ENCODE results near the gene MRPL41.
"Not testable (repeated sequence)": the region's sequence is repeated elsewhere in the genome, so short reads cannot be mapped to it uniquely, and the experiment has no call there.

Gene MRPL41

GRCh38 chr9:137509198-137509597, 42.5 kb upstream of the MRPL41 start:
- DNase-seq: no peak
- H3K4me1 ChIP-seq (ENCODE audit: insufficient read depth, low read length): no peaks in the 10 kb centered on the region
- H4K20me1 ChIP-seq (ENCODE audit: insufficient read depth, low read length): no peaks in the 10 kb centered on the region; the same call in 1 of the 2 replicates
- no peak overlapping the region for H3K4me3 ChIP-seq (ENCODE audit: low read depth in 1 of 2, low read length in 2 of 2)
- H3K27ac ChIP-seq (ENCODE audit: low read length): no peak overlapping the region
- no peaks in the 10 kb centered on the region for H3K9me3 ChIP-seq (ENCODE audit: insufficient read depth, low read length, severe bottlenecking)
- H3K9ac ChIP-seq (ENCODE audit: low read depth, low read length): no peak overlapping the region
- H3K79me2 ChIP-seq (ENCODE audit: insufficient read depth, low read length): no peaks in the 10 kb centered on the region
- H3K36me3 ChIP-seq (ENCODE audit: insufficient read depth, low read length): no peaks in the 10 kb centered on the region
- ATAC-seq (ENCODE audit: insufficient read depth, low read depth): no peak
- TF ChIP-seq EZH2 (IDR thresholded peaks at IDR 0.05; ENCODE audit: borderline replicate concordance, low read depth, low read length, severe bottlenecking): no peak
- TF ChIP-seq CTCF (IDR thresholded peaks at IDR 0.05; ENCODE audit: borderline replicate concordance, extremely low read depth, low read length, poor library complexity, severe bottlenecking): no peak
- no peak overlapping the region for H2AFZ ChIP-seq (ENCODE audit: low read depth, low read length)
- H3K4me2 ChIP-seq (ENCODE audit: insufficient read depth, low read length): no peak overlapping the region
- H3K27me3 ChIP-seq (ENCODE audit: insufficient read depth, low read length, poor library complexity): no peaks in the 10 kb centered on the region

GRCh38 chr9:137511126-137511525, 40.6 kb upstream of the MRPL41 start:
- not testable (repeated sequence) for H3K27me3 ChIP-seq (ENCODE audit: insufficient read depth, low read length, poor library complexity); H3K4me1 ChIP-seq (ENCODE audit: insufficient read depth, low read length); H3K4me2 ChIP-seq (ENCODE audit: insufficient read depth, low read length); H3K9me3 ChIP-seq (ENCODE audit: insufficient read depth, low read length, severe bottlenecking); H3K9ac ChIP-seq (ENCODE audit: low read depth, low read length); H2AFZ ChIP-seq (ENCODE audit: low read depth, low read length); H3K27ac ChIP-seq (ENCODE audit: low read length); DNase-seq; H3K36me3 ChIP-seq (ENCODE audit: insufficient read depth, low read length); H3K79me2 ChIP-seq (ENCODE audit: insufficient read depth, low read length); ATAC-seq (ENCODE audit: insufficient read depth, low read depth); H3K4me3 ChIP-seq (ENCODE audit: low read depth in 1 of 2, low read length in 2 of 2); H4K20me1 ChIP-seq (ENCODE audit: insufficient read depth, low read length)

DNA sequence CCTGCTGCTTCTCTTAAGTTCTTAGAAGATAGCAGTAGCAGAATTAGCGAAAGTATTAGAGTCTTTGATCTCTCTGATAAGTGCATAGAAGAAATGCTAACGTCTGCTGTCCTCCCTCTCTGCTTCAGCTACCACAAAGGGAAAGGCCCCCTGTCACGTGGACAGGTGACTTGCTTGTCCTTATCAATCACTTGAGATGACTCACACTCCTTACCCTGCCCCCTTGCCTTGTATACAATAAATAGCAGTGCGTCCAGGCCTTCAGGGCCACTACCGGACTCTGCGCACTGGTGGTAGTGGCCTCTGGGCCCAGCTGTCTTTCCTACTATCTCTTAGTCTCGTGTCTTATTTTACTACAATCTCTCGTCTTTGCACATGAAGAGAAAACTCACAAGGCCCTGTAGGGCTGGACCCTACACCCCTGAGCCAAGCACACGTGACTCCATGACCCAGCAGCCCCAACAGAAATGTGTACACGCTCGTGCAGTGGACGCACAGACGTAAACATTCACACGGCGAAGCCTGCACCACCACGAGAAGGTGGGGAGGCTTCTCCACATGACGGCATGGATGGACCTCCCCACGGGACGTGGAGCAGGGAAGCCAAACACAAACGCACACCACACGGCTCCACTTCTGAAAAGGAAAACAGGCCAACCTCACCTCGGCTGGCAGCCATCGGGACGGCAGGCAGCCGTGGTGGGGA, 39.8 kb upstream of the MRPL41 start:
- Histone ChIP-seq H3K27me3 (ENCODE audit: insufficient read depth, low read length, poor library complexity) (no peaks in the 10 kb centered on the region), H3K4me3 (ENCODE audit: low read depth in 1 of 2, low read length in 2 of 2) (no peak overlapping the region), H3K4me2 (ENCODE audit: insufficient read depth, low read length) (no peak overlapping the region), H2AFZ (ENCODE audit: low read depth, low read length) (no peak overlapping the region), H3K27ac (ENCODE audit: low read length) (no peak overlapping the region), H4K20me1 (ENCODE audit: insufficient read depth, low read length) (no peaks in the 10 kb centered on the region), H3K9ac (ENCODE audit: low read depth, low read length) (no peak overlapping the region), H3K36me3 (ENCODE audit: insufficient read depth, low read length) (no peaks in the 10 kb centered on the region), H3K4me1 (ENCODE audit: insufficient read depth, low read length) (no peaks in the 10 kb centered on the region), H3K9me3 (ENCODE audit: insufficient read depth, low read length, severe bottlenecking) (no peaks in the 10 kb centered on the region), H3K79me2 (ENCODE audit: insufficient read depth, low read length) (no peaks in the 10 kb centered on the region)
- ATAC-seq (ENCODE audit: insufficient read depth, low read depth): no peak
- TF ChIP-seq EZH2 (IDR thresholded peaks at IDR 0.05; ENCODE audit: borderline replicate concordance, low read depth, low read length, severe bottlenecking) (no peak), CTCF (IDR thresholded peaks at IDR 0.05; ENCODE audit: borderline replicate concordance, extremely low read depth, low read length, poor library complexity, severe bottlenecking) (no peak)
- DNase-seq: no peak

DNA sequence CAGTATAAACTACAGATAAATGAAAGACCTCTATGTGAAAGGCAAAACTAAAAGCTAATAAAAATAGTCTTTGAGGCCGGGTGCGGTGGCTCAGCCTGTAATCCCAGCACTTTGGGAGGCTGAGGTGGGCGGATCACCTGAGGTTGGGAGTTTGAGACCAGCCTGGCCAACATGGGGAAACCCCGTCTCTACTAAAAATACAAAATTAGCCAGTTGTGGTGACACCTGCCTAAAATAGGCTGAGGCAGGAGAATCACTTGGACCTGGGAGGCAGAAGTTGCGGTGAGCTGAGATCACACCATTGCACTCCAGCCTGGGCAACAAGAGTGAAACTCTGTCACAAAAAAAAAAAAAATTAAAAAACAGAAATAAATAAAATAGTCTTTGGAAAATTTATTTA, 38.5 kb upstream of the MRPL41 start:
- H3K9me3 ChIP-seq (ENCODE audit: insufficient read depth, low read length, severe bottlenecking): not testable (repeated sequence)

DNA sequence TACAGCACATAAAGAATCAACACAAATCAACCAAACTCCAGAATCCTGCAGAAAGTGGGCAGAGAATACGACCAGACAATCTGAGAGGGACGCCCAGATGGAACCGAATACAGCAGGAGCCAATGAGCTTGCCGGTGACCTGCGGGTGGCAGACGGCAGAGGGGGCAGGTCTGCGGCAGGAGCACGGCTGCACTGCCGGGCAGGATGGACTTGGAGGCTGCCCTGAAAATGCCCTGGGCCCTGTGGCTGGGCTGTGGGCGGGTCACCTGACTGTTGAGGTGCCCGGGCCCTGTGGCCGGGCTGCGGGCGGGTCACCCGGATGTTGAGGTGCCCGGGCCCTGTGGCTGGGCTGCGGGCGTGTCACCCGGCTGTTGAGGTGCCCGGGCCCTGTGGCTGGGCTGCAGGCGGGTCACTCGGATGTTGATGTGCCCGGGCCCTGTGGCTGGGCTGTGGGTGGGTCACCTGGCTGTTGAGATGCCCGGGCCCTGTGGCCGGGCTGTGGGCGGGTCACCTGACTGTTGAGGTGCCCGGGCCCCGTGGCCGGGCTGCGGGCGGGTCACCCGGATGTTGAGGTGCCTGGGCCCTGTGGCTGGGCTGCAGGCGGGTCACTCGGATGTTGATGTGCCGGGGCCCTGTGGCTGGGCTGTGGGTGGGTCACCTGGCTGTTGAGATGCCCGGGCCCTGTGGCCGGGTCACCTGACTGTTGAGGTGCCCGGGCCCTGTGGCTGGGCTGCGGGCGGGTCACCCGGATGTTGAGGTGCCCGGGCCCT, 37.7 kb upstream of the MRPL41 start:
- not testable (repeated sequence) for H2AFZ ChIP-seq (ENCODE audit: low read depth, low read length); H3K36me3 ChIP-seq (ENCODE audit: insufficient read depth, low read length); H3K27me3 ChIP-seq (ENCODE audit: insufficient read depth, low read length, poor library complexity); H3K9me3 ChIP-seq (ENCODE audit: insufficient read depth, low read length, severe bottlenecking); H3K4me2 ChIP-seq (ENCODE audit: insufficient read depth, low read length); H4K20me1 ChIP-seq (ENCODE audit: insufficient read depth, low read length); ATAC-seq (ENCODE audit: insufficient read depth, low read depth); H3K27ac ChIP-seq (ENCODE audit: low read length); DNase-seq; H3K9ac ChIP-seq (ENCODE audit: low read depth, low read length); H3K4me1 ChIP-seq (ENCODE audit: insufficient read depth, low read length); H3K4me3 ChIP-seq (ENCODE audit: low read depth in 1 of 2, low read length in 2 of 2); H3K79me2 ChIP-seq (ENCODE audit: insufficient read depth, low read length)

More for the DNA sequence above, 38.5 kb upstream of the MRPL41 start:
- not testable (repeated sequence) for H3K4me2 ChIP-seq (ENCODE audit: insufficient read depth, low read length); H3K4me1 ChIP-seq (ENCODE audit: insufficient read depth, low read length); H3K79me2 ChIP-seq (ENCODE audit: insufficient read depth, low read length); DNase-seq; H3K27me3 ChIP-seq (ENCODE audit: insufficient read depth, low read length, poor library complexity); H3K27ac ChIP-seq (ENCODE audit: low read length); H3K9ac ChIP-seq (ENCODE audit: low read depth, low read length); H4K20me1 ChIP-seq (ENCODE audit: insufficient read depth, low read length); H3K36me3 ChIP-seq (ENCODE audit: insufficient read depth, low read length); H3K4me3 ChIP-seq (ENCODE audit: low read depth in 1 of 2, low read length in 2 of 2); ATAC-seq (ENCODE audit: insufficient read depth, low read depth); H2AFZ ChIP-seq (ENCODE audit: low read depth, low read length)
